GM12878 (cell line): ENCODE results near the gene ARPP21. TPM values are rescaled to one million over a fixed set of nuclear protein-coding genes. Genes with fewer than 3 reads are reported as not detected.

Source experiments
- ATAC-seq: fragments of 200-7000 bp; cut with Tn5 transposase; 3 replicates; pipeline ENCODE4 v1.9.1; 2020; ENCODE audit warnings: mild to moderate bottlenecking, moderate library complexity
- BruUV-seq: library from RNA; stranded (reverse); fragments of 400-500 nt; replicated peaks from 2 replicates; lab custom pipeline; 2021; lab: Mats Ljungman, UMichigan
- CTCF ChIA-PET: fragments of 300-600 bp; sonication (Branson Sonifier 250); formaldehyde crosslinking; extraction: SDS; loops from one replicate; lab custom pipeline; 2021; ENCODE audit warnings: inconsistent platforms; lab: Yijun Ruan, JAX
- POLR2A ChIA-PET: fragments of 350-600 bp; formaldehyde crosslinking; extraction: SDS; loops from one replicate; lab custom pipeline; 2021; ENCODE audit warnings: inconsistent platforms; lab: Charles Lee
- RAD21 ChIA-PET: fragments of 300-600 bp; sonication (Branson Sonifier 250); formaldehyde crosslinking; loops from one replicate; lab custom pipeline; 2023; ENCODE audit warnings: antibody characterized with exemption; ENCODE audit not compliant: unreplicated experiment; lab: Charles Lee
- SMC1A ChIA-PET: fragments of 300-600 bp; sonication (Branson Sonifier 250); formaldehyde crosslinking; loops from one replicate; lab custom pipeline; 2023; ENCODE audit not compliant: unreplicated experiment, uncharacterized antibody; lab: Charles Lee
- DNase-seq: peaks from one replicate; pipeline ENCODE4 v3.0.0-alpha.2; 2011; ENCODE audit warnings: low read depth, low spot score
- FAIRE-seq: peaks from 3 replicates; lab custom pipeline; 2011; peaks lifted over from hg19 to GRCh38; lab: Jason Lieb, UNC
- H2AFZ ChIP-seq: 2 replicates; pipeline ENCODE4 v1.6.0; 2011; ENCODE audit warnings: low read depth, low read length, control low read depth; ENCODE audit not compliant: control insufficient read depth
- H3K27ac ChIP-seq: 2 replicates; pipeline ENCODE4 v1.5.1; 2011; ENCODE audit warnings: control low read depth; ENCODE audit not compliant: control insufficient read depth, insufficient read depth
- H3K27me3 ChIP-seq, 2 experiments: replicated peaks in 1 of 2; 2 replicates each; pipeline versions ENCODE4 v1.6.0 to v1.6.1; 2011; ENCODE audit warnings: low read length in 1 of 2; ENCODE audit not compliant: control insufficient read depth in 2 of 2, insufficient read depth in 2 of 2
- H3K36me3 ChIP-seq, 2 experiments: 2 replicates each; pipeline ENCODE4 v1.5.1; 2011; ENCODE audit warnings: low read length in 1 of 2; ENCODE audit not compliant: control insufficient read depth in 2 of 2, insufficient read depth in 2 of 2
- H3K4me1 ChIP-seq: 2 replicates; pipeline ENCODE4 v1.6.1; 2011; ENCODE audit warnings: mild to moderate bottlenecking, low read length, moderate library complexity, mixed read lengths; ENCODE audit not compliant: control insufficient read depth, insufficient read depth
- H3K4me2 ChIP-seq: 2 replicates; pipeline ENCODE4 v1.6.0; 2011; ENCODE audit warnings: control low read depth; ENCODE audit not compliant: control insufficient read depth, insufficient read depth
- H3K4me3 ChIP-seq: fragments of 200-600 bp; sonication (generic); 2 replicates; pipeline ENCODE4 v1.5.1; 2016
- H3K79me2 ChIP-seq: 2 replicates; pipeline ENCODE4 v1.6.0; 2011; ENCODE audit warnings: low read length; ENCODE audit not compliant: control insufficient read depth, insufficient read depth
- H3K9ac ChIP-seq: 2 replicates; pipeline ENCODE4 v1.8.0; 2011; ENCODE audit warnings: low read length, control low read depth, mixed read lengths; ENCODE audit not compliant: control insufficient read depth, insufficient read depth
- H3K9me3 ChIP-seq: replicated peaks from 3 replicates; pipeline ENCODE4 v1.5.1; 2011; ENCODE audit warnings: mild to moderate bottlenecking, low read length; ENCODE audit not compliant: control insufficient read depth, insufficient read depth
- H4K20me1 ChIP-seq: 2 replicates; pipeline ENCODE4 v1.6.0; 2011; ENCODE audit not compliant: control insufficient read depth, insufficient read depth
- CBFB ChIP-seq: IDR thresholded peaks from 2 replicates; pipeline ENCODE4 v1.6.1; 2016; ENCODE audit warnings: antibody characterized with exemption, low read depth
- CEBPB ChIP-seq, 2 experiments: fragments of 150-350 bp in 1 of 2; IDR thresholded peaks; 2 replicates each; pipeline ENCODE4 v1.6.1; 2012 to 2014; ENCODE audit warnings: low read depth in 2 of 2, low read length in 2 of 2, borderline replicate concordance in 1 of 2, inconsistent platforms in 1 of 2
- CHD1 ChIP-seq: IDR thresholded peaks from 2 replicates; pipeline ENCODE4 v1.6.1; 2012; ENCODE audit warnings: low read depth, low read length, improper control_type of control experiment
- EED ChIP-seq: sonication (generic); IDR thresholded peaks from 2 replicates; pipeline ENCODE4 v1.6.1; 2016; ENCODE audit warnings: antibody characterized with exemption, low read depth
- EGR1 ChIP-seq, 2 experiments: IDR thresholded peaks; 1 replicate in 1 of 2; 2 replicates in 1 of 2; pipeline ENCODE4 v1.6.1; 2011 to 2012; ENCODE audit warnings: low read depth in 2 of 2, low read length in 2 of 2, borderline replicate concordance in 1 of 2, mild to moderate bottlenecking in 1 of 2, moderate library complexity in 1 of 2
- HDGF ChIP-seq: fragments of 450-650 bp; IDR thresholded peaks from 2 replicates; pipeline ENCODE4 v1.6.1; 2016; ENCODE audit warnings: antibody characterized with exemption
- IKZF1 ChIP-seq: fragments of 450-650 bp; conservative IDR thresholded peaks from 2 replicates; pipeline ENCODE4 v1.6.1; 2017; ENCODE audit warnings: antibody characterized with exemption, mild to moderate bottlenecking
- IKZF2 ChIP-seq, 2 experiments: fragments of 450-650 bp; IDR thresholded peaks; 2 replicates each; pipeline ENCODE4 v1.6.1; 2017; ENCODE audit warnings: mild to moderate bottlenecking in 2 of 2, moderate library complexity in 2 of 2
- MLLT1 ChIP-seq: fragments of 450-650 bp; IDR thresholded peaks from 2 replicates; pipeline ENCODE4 v1.6.1; 2016; ENCODE audit warnings: mild to moderate bottlenecking
- MXI1 ChIP-seq: fragments of 150-350 bp; IDR thresholded peaks from 2 replicates; pipeline ENCODE4 v1.6.1; 2011; ENCODE audit warnings: low read depth, mild to moderate bottlenecking, inconsistent platforms, low read length, improper control_type of control experiment
- NFIC ChIP-seq: IDR thresholded peaks from 2 replicates; pipeline ENCODE4 v1.6.1; 2012; ENCODE audit warnings: low read depth, mild to moderate bottlenecking, inconsistent platforms, low read length, moderate library complexity
- PAX8 ChIP-seq: fragments of 450-650 bp; IDR thresholded peaks from 2 replicates; pipeline ENCODE4 v1.6.1; 2017; ENCODE audit warnings: mild to moderate bottlenecking, moderate library complexity
- RBBP5 ChIP-seq: fragments of 200-600 bp; sonication (generic); conservative IDR thresholded peaks from 2 replicates; pipeline ENCODE4 v1.6.1; 2016
- SIN3A ChIP-seq: IDR thresholded peaks from 2 replicates; pipeline ENCODE4 v1.6.1; 2012; ENCODE audit warnings: low read depth, low read length, improper control_type of control experiment
- TARDBP ChIP-seq: IDR thresholded peaks from 2 replicates; pipeline ENCODE4 v1.6.1; 2016; ENCODE audit warnings: borderline replicate concordance
- TCF12 ChIP-seq: IDR thresholded peaks from 2 replicates; pipeline ENCODE4 v1.6.1; 2011; ENCODE audit warnings: low read depth, mild to moderate bottlenecking, low read length
- TCF3 ChIP-seq: IDR thresholded peaks from 2 replicates; pipeline ENCODE4 v1.6.1; 2012; ENCODE audit warnings: low read depth, mild to moderate bottlenecking, low read length, borderline replicate concordance; ENCODE audit not compliant: insufficient read depth
- USF2 ChIP-seq: IDR thresholded peaks from 2 replicates; pipeline ENCODE4 v1.6.1; 2011; ENCODE audit warnings: low read depth, low read length, improper control_type of control experiment, borderline replicate concordance
- WGBS: methylation state at CpG from one replicate; pipeline ENCODE4 v1.1.6; 2016; ENCODE audit warnings: low lambda C conversion rate; ENCODE audit not compliant: insufficient replicate concordance, insufficient coverage; ENCODE audit errors: missing lambda C conversion rate; 5-methylcytosine and 5-hydroxymethylcytosine counted together
- in situ Hi-C: fragments of 300-500 bp; cut with MboI; formaldehyde crosslinking; loops from 9 replicates; pipeline ENCODE4 v1.14.3; 2018; ENCODE audit warnings: mixed read lengths
- intact Hi-C: fragments of 100-400 bp; cut with micrococcal nuclease; formaldehyde crosslinking; loops from one replicate; pipeline ENCODE4 v1.14.2; 2022; ENCODE audit not compliant: unreplicated experiment
- polyA plus RNA-seq, 11 experiments: library from polyadenylated mRNA; depleted of rRNA in 4 of 11; unstranded in 6 of 11; stranded (reverse) in 5 of 11; fragments of >200 nt; fragmentation: Nextera tagmentation in 4 of 11; fragmentation: Illumina TruSeq in 1 of 11; extraction: Ambion mirVana in 4 of 11; extraction: Trizol in 1 of 11; gene quantifications; 1 replicate in 1 of 11; 2 replicates in 10 of 11; pipeline versions ENCODE4 v1.2.1 to v1.2.3, GENCODE V29; 2011 to 2016; ENCODE audit warnings: inconsistent platforms in 2 of 11, missing spikeins in 2 of 11, low read depth in 1 of 11
- total RNA-seq, 4 experiments: library from RNA; depleted of rRNA in 3 of 4; stranded (reverse); fragments of >200 nt in 3 of 4; fragmentation: Illumina TruSeq in 1 of 4; extraction: Trizol in 1 of 4; gene quantifications; 2 replicates each; pipeline versions ENCODE4 v1.2.1 to v1.2.3, GENCODE V29; 2013 to 2021
- TF ChIP-seq, protein P1 (sequence below): fragments of 450-650 bp; IDR thresholded peaks from 2 replicates; pipeline ENCODE4 v1.6.1; 2017; ENCODE audit warnings: borderline replicate concordance

ARPP21 gene
- total and polyA plus RNA-seq, 10 of the 15 experiments (the other 5 are each of a cell fraction or from before 2014, with no cell fraction given): not detected

- RAD21 ChIA-PET: no interaction called here
- H3K36me3 ChIP-seq: no peaks in the 10 kb centered on the region
- BruUV-seq: no TSS peak
- H3K9ac ChIP-seq: no peak overlapping the region
- H3K9me3 ChIP-seq: no peaks in the 10 kb centered on the region
- DNase-seq (no peak), ATAC-seq (no peak), FAIRE-seq (no peak)
- SMC1A ChIA-PET: no interaction called here
- H3K27ac ChIP-seq: no peak overlapping the region
- 43% methylated on average over 2 of the region's 2 CpGs for WGBS
- CTCF ChIA-PET: no interaction called here
- intact Hi-C loops: no loop called here
- H3K27me3 ChIP-seq: peaks cover 5 to 17% of the 10 kb centered on the region in 2 experiments
- POLR2A ChIA-PET: no interaction called here
- in situ Hi-C loops: no loop called here
- H3K4me1 ChIP-seq: no peaks in the 10 kb centered on the region; the same call in 1 of the 2 replicates
- H4K20me1 ChIP-seq: no peaks in the 10 kb centered on the region
- no peaks in the 10 kb centered on the region for H3K79me2 ChIP-seq
- H3K4me2 ChIP-seq: no peak overlapping the region
- H3K4me3 ChIP-seq: no peak overlapping the region
- TF ChIP-seq EGR1 (IDR thresholded peaks at IDR 0.05; ENCODE audit: borderline replicate concordance in 1 of 2, low read depth in 2 of 2, low read length in 2 of 2) (no peak), RBBP5 (no peak), HDGF (no peak), IKZF1 (no peak), NFIC (no peak), CBFB (no peak), EED (no peak), TCF12 (no peak), MXI1 (no peak), SIN3A (no peak), CEBPB (IDR thresholded peaks at IDR 0.05; ENCODE audit: borderline replicate concordance in 1 of 2, low read depth in 2 of 2, low read length in 2 of 2) (no peak), IKZF2 (IDR thresholded peaks at IDR 0.05) (no peak), CHD1 (no peak), TARDBP (no peak), USF2 (no peak), PAX8 (no peak), TCF3 (no peak), MLLT1 (no peak)
- TF ChIP-seq, protein P1, sequence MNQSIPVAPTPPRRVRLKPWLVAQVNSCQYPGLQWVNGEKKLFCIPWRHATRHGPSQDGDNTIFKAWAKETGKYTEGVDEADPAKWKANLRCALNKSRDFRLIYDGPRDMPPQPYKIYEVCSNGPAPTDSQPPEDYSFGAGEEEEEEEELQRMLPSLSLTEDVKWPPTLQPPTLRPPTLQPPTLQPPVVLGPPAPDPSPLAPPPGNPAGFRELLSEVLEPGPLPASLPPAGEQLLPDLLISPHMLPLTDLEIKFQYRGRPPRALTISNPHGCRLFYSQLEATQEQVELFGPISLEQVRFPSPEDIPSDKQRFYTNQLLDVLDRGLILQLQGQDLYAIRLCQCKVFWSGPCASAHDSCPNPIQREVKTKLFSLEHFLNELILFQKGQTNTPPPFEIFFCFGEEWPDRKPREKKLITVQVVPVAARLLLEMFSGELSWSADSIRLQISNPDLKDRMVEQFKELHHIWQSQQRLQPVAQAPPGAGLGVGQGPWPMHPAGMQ: no peak
- no peak overlapping the region for H2AFZ ChIP-seq
These were observed 4.2 kb downstream of the ARPP21 start for GRCh38 chr3:35643495-35643894.
